K562 (cell line): Measurements from ENCODE around the gene HOXB7. TPM values are rescaled to one million over a fixed set of nuclear protein-coding genes. Genes with fewer than 3 reads are reported as not detected.

Experiments used
- CBX5 ChIP-seq: IDR thresholded peaks from 2 replicates; pipeline ENCODE4 v1.6.1; 2014; ENCODE audit warnings: low read depth, borderline replicate concordance
- ELF2 ChIP-seq: fragments of 250-450 bp; sonication (Bioruptor Pico); IDR thresholded peaks from 2 replicates; pipeline ENCODE4 v1.5.0; 2021; ENCODE audit warnings: mild to moderate bottlenecking
- FOXJ2 ChIP-seq: fragments of 200-800 bp; sonication (Bioruptor generic); IDR thresholded peaks from 2 replicates; pipeline ENCODE4 v1.6.1; 2016; ENCODE audit warnings: missing genetic modification characterization, missing compliant biosample characterization
- MNT ChIP-seq, 2 experiments: fragments of 450-650 bp; conservative IDR thresholded peaks; 2 replicates each; pipeline ENCODE4 v1.6.1; 2017; ENCODE audit warnings: mild to moderate bottlenecking in 2 of 2, moderate library complexity in 2 of 2
- NFYB ChIP-seq: IDR thresholded peaks from 2 replicates; pipeline ENCODE4 v1.6.1; 2011; ENCODE audit warnings: mild to moderate bottlenecking, moderate library complexity; ENCODE audit not compliant: insufficient read length; ENCODE audit errors: extremely low read depth
- THAP12 ChIP-seq: fragments of 250-450 bp; sonication (Bioruptor Pico); IDR thresholded peaks from 2 replicates; pipeline ENCODE4 v1.9.0; 2021; ENCODE audit warnings: mild to moderate bottlenecking, inconsistent platforms
- TRIM24 ChIP-seq, 2 experiments: fragments of 450-650 bp; IDR thresholded peaks; 2 replicates each; pipeline ENCODE4 v1.6.1; 2016
- ZBTB40 ChIP-seq, 2 experiments: fragments of 450-650 bp in 1 of 2; sonication (generic) in 1 of 2; formaldehyde crosslinking in 1 of 2; IDR thresholded peaks; 2 replicates each; pipeline versions ENCODE4 v1.7.1 to v1.9.0; 2016 to 2022; ENCODE audit warnings: inconsistent platforms in 1 of 2, mild to moderate bottlenecking in 1 of 2, missing genetic modification reagents in 1 of 2
- ZBTB7A ChIP-seq: IDR thresholded peaks from 2 replicates; pipeline ENCODE4 v1.6.1; 2011; ENCODE audit warnings: low read depth, mild to moderate bottlenecking, low read length, moderate library complexity, borderline replicate concordance; ENCODE audit not compliant: control insufficient read depth
- ZNF175 ChIP-seq: fragments of 200-800 bp; sonication (Bioruptor generic); IDR thresholded peaks from 2 replicates; pipeline ENCODE4 v1.6.1; 2016; ENCODE audit warnings: low read depth, mild to moderate bottlenecking, missing genetic modification characterization, missing compliant biosample characterization
- ZNF436 ChIP-seq: fragments of 250-450, 450-650 bp; sonication (Bioruptor Pico); formaldehyde crosslinking; IDR thresholded peaks from 2 replicates; pipeline ENCODE4 v1.7.0; 2020; ENCODE audit warnings: mild to moderate bottlenecking
- ZNF644 ChIP-seq: fragments of 200-800 bp; sonication (Bioruptor generic); IDR thresholded peaks from 2 replicates; pipeline ENCODE4 v1.6.1; 2016; ENCODE audit warnings: low read depth, missing genetic modification characterization, missing compliant biosample characterization
- polyA plus RNA-seq, 8 experiments: library from polyadenylated mRNA; depleted of rRNA in 4 of 8; stranded (reverse) in 5 of 8; unstranded in 3 of 8; fragments of >200 nt; fragmentation: Nextera tagmentation in 2 of 8; fragmentation: Illumina TruSeq in 1 of 8; extraction: Ambion mirVana in 2 of 8; extraction: Trizol in 1 of 8; gene quantifications; 2 replicates each; pipeline versions ENCODE4 v1.2.1 to v1.2.3, GENCODE V29; 2011 to 2014; ENCODE audit warnings: inconsistent platforms in 1 of 8, missing spikeins in 1 of 8
- total RNA-seq, 7 experiments: library from RNA; depleted of rRNA in 6 of 7; stranded (reverse); fragments of >200 nt in 6 of 7; fragmentation: Illumina TruSeq in 2 of 7; extraction: Trizol in 2 of 7; gene quantifications; 2 replicates each; pipeline versions ENCODE4 v1.2.1 to v1.2.3, GENCODE V29; 2011 to 2021; ENCODE audit warnings: low replicate concordance in 1 of 7

HOXB7 gene
- total and polyA plus RNA-seq, 9 of the 15 experiments (the other 6 are each of a cell fraction or from before 2014, with no cell fraction given) = 5.5 to 16.7 (median 8.3) TPM

GRCh38 chr17:48626245-48627117 lies 15.7 kb upstream of the HOXB7 start, which contains the start of gene HOXB9 (continued):
- TF ChIP-seq ZNF644 (peak; percentile 12; the same call in 1 of the 2 replicates), TRIM24 (IDR thresholded peaks at IDR 0.05) (peak; percentile 25 to 71; a peak in 2 of 4 replicates), FOXJ2 (tag) (peak; percentile 75; the same call in 1 of the 2 replicates), THAP12 (CRISPR knock-in tag) (peak; percentile 80; the same call in 1 of the 2 replicates), ZBTB40 (IDR thresholded peaks at IDR 0.05) (peak; percentile 18; the same call in 1 of the 2 replicates), ZBTB40 (CRISPR knock-in tag; IDR thresholded peaks at IDR 0.05) (no peak), ZNF175 (CRISPR knock-in tag) (peak; percentile 83; the same call in 1 of the 2 replicates), ZBTB7A (peak; percentile 93), CBX5 (peak; percentile 68; the same call in 1 of the 2 replicates), ZNF436 (peak; percentile 30; the same call in 1 of the 2 replicates), MNT (conservative IDR thresholded peaks at IDR 0.05) (peak; percentile 59 to 89; a peak in 3 of 4 replicates), ELF2 (0 out of 2 replicates have a peak, but pooled peaks have one; percentile 36), NFYB (peak; percentile 69)
